Endothelial cell of umbilical vein (primary cell): Measurements from ENCODE around the gene SIRT2. TPM values are rescaled to one million over a fixed set of nuclear protein-coding genes. Genes with fewer than 3 reads are reported as not detected.

ENCODE experiments used
- BruUV-seq: library from RNA; stranded (reverse); fragments of 400-500 nt; replicated peaks from 2 replicates; lab custom pipeline; 2021; lab: Mats Ljungman, UMichigan
- CTCF ChIA-PET: fragments of 300-600, 350-600 bp; sonication (Branson Sonifier 250); formaldehyde crosslinking; loops from one replicate; lab custom pipeline; 2021; ENCODE audit warnings: antibody characterized with exemption, inconsistent platforms; lab: Charles Lee
- POLR2A ChIA-PET: fragments of 300-600, 350-600 bp; sonication (Branson Sonifier 250); formaldehyde crosslinking; loops from one replicate; lab custom pipeline; 2021; ENCODE audit warnings: antibody characterized with exemption, inconsistent platforms; lab: Charles Lee
- DNase-seq: peaks from one replicate; pipeline ENCODE4 v3.0.0-alpha.2; 2011; ENCODE audit warnings: low read depth, low spot score
- FAIRE-seq: peaks from 2 replicates; lab custom pipeline; 2011; peaks lifted over from hg19 to GRCh38; lab: Jason Lieb, UNC
- H2AFZ ChIP-seq: 2 replicates; pipeline ENCODE4 v1.6.0; 2012; ENCODE audit warnings: low read depth, low read length, control low read depth, inconsistent platforms
- H3K27ac ChIP-seq: 2 replicates; pipeline ENCODE4 v1.5.1; 2011; ENCODE audit warnings: low read depth, mild to moderate bottlenecking, control low read depth, low read length, moderate library complexity; ENCODE audit not compliant: insufficient read depth
- H3K27me3 ChIP-seq, 2 experiments: 2 replicates each; pipeline versions ENCODE4 v1.6.0 to v1.6.1; 2011; ENCODE audit warnings: low read length in 2 of 2, mixed read lengths in 1 of 2; ENCODE audit not compliant: control insufficient read depth in 2 of 2, insufficient read depth in 2 of 2
- H3K36me3 ChIP-seq, 2 experiments: 2 replicates in 1 of 2; 3 replicates in 1 of 2; pipeline ENCODE4 v1.5.1; 2011; ENCODE audit warnings: low read length in 2 of 2, mild to moderate bottlenecking in 1 of 2, moderate library complexity in 1 of 2; ENCODE audit not compliant: control insufficient read depth in 2 of 2, insufficient read depth in 2 of 2; ENCODE audit errors: extremely low read depth in 1 of 2
- H3K4me1 ChIP-seq: 3 replicates; pipeline ENCODE4 v1.5.1; 2011; ENCODE audit warnings: mild to moderate bottlenecking, low read length; ENCODE audit not compliant: control insufficient read depth, insufficient read depth; ENCODE audit errors: extremely low read depth
- H3K4me2 ChIP-seq: 2 replicates; pipeline ENCODE4 v1.6.1; 2011; ENCODE audit warnings: low read length, control low read depth, mixed read lengths; ENCODE audit not compliant: insufficient read depth
- H3K4me3 ChIP-seq, 3 experiments: fragments of 200-600 bp in 1 of 3; sonication (generic), shearing (Covaris generic) in 1 of 3; replicated peaks in 1 of 3; 2 replicates each; pipeline ENCODE4 v1.5.1; 2011 to 2016; ENCODE audit warnings: control low read depth in 3 of 3, low read length in 3 of 3, mild to moderate bottlenecking in 2 of 3, inconsistent platforms in 1 of 3, low read depth in 1 of 3, moderate library complexity in 1 of 3; ENCODE audit not compliant: insufficient read depth in 1 of 3
- H3K79me2 ChIP-seq: 2 replicates; pipeline ENCODE4 v1.6.0; 2012; ENCODE audit warnings: low read length, inconsistent platforms; ENCODE audit not compliant: control insufficient read depth, insufficient read depth
- H3K9ac ChIP-seq: replicated peaks from 2 replicates; pipeline ENCODE3; 2011; ENCODE audit warnings: low read length, control low read depth; ENCODE audit not compliant: insufficient read depth; ENCODE audit errors: extremely low read depth
- H3K9me1 ChIP-seq: replicated peaks from 3 replicates; pipeline ENCODE4 v1.6.0; 2011; ENCODE audit warnings: mild to moderate bottlenecking, low read length; ENCODE audit not compliant: control insufficient read depth, insufficient read depth; ENCODE audit errors: extremely low read depth
- H3K9me3 ChIP-seq: replicated peaks from 2 replicates; pipeline ENCODE4 v1.5.1; 2012; ENCODE audit warnings: low read length, inconsistent platforms; ENCODE audit not compliant: control insufficient read depth, insufficient read depth
- H4K20me1 ChIP-seq: replicated peaks from 2 replicates; pipeline ENCODE3; 2011; ENCODE audit warnings: mild to moderate bottlenecking, low read length; ENCODE audit not compliant: control insufficient read depth, insufficient read depth; ENCODE audit errors: extremely low read depth
- EZH2 ChIP-seq: IDR thresholded peaks from 2 replicates; pipeline ENCODE4 v1.6.1; 2012; ENCODE audit warnings: borderline replicate concordance, low read depth, mild to moderate bottlenecking, moderate library complexity, low read length, inconsistent platforms; ENCODE audit not compliant: severe bottlenecking
- FOS ChIP-seq: IDR thresholded peaks from 2 replicates; pipeline ENCODE4 v1.6.1; 2011; ENCODE audit warnings: mild to moderate bottlenecking, low read length, moderate library complexity, borderline replicate concordance; ENCODE audit not compliant: insufficient read depth
- GATA2 ChIP-seq: IDR thresholded peaks from 2 replicates; pipeline ENCODE4 v1.7.0; 2011; ENCODE audit warnings: low read depth, mild to moderate bottlenecking, moderate library complexity, mixed read lengths, low read length; ENCODE audit not compliant: insufficient read length, insufficient read depth
- JUN ChIP-seq: IDR thresholded peaks from 2 replicates; pipeline ENCODE4 v1.6.1; 2011; ENCODE audit warnings: borderline replicate concordance, low read depth; ENCODE audit not compliant: insufficient read length, insufficient read depth
- MAX ChIP-seq: IDR thresholded peaks from 2 replicates; pipeline ENCODE4 v1.6.1; 2011; ENCODE audit not compliant: insufficient read depth, insufficient read length
- MYC ChIP-seq: IDR thresholded peaks from one replicate; pipeline ENCODE4 v1.6.1; 2011; ENCODE audit warnings: mild to moderate bottlenecking, low read depth, low read length
- POLR2A ChIP-seq: IDR thresholded peaks from 2 replicates; pipeline ENCODE4 v1.6.1; 2012; ENCODE audit warnings: low read depth, mild to moderate bottlenecking, control low read depth, low read length
- POLR2AphosphoS5 ChIP-seq: IDR thresholded peaks from 2 replicates; pipeline ENCODE4 v1.6.1; 2012; ENCODE audit warnings: low read depth, mild to moderate bottlenecking, control low read depth, low read length, moderate library complexity; ENCODE audit not compliant: insufficient read depth
- dilution Hi-C: fragments of 300-500 bp; cut with MboI; formaldehyde crosslinking; loops from one replicate; pipeline ENCODE4 v1.15.0; 2019; ENCODE audit warnings: low sequenced_read_pairs; ENCODE audit not compliant: extremely low pct_ligation_motif_present
- intact Hi-C: fragments of 100-400 bp; cut with micrococcal nuclease; formaldehyde crosslinking; loops from one replicate; pipeline ENCODE4 v1.10.0; 2022
- polyA plus RNA-seq, 4 experiments: library from polyadenylated mRNA; depleted of rRNA in 3 of 4; stranded (reverse) in 3 of 4; unstranded in 1 of 4; fragments of >200 nt; gene quantifications; 2 replicates each; pipeline versions ENCODE4 v1.2.1 to v1.2.3, GENCODE V29; 2011 to 2012; ENCODE audit warnings: missing spikeins in 1 of 4
- total RNA-seq: library from RNA; stranded (reverse); gene quantifications from 2 replicates; pipeline ENCODE4 v1.2.3, GENCODE V29; 2021
- TF ChIP-seq, protein P1 (sequence below), 2 donors: IDR thresholded peaks; 1 replicate in 1 of 2; 2 replicates in 1 of 2; pipeline ENCODE4 v1.5.1; 2011; ENCODE audit warnings: low read length in 2 of 2, mild to moderate bottlenecking in 2 of 2, moderate library complexity in 2 of 2, control low read depth in 1 of 2, inconsistent platforms in 1 of 2, low read depth in 1 of 2; ENCODE audit not compliant: insufficient read depth in 1 of 2; ENCODE audit errors: extremely low read depth in 1 of 2

Gene SIRT2
- total and polyA plus RNA-seq, 2 donors (not counting 3 experiments of a cell fraction or from before 2014, with no cell fraction given), result 47.6 to 72.5 TPM

DNA sequence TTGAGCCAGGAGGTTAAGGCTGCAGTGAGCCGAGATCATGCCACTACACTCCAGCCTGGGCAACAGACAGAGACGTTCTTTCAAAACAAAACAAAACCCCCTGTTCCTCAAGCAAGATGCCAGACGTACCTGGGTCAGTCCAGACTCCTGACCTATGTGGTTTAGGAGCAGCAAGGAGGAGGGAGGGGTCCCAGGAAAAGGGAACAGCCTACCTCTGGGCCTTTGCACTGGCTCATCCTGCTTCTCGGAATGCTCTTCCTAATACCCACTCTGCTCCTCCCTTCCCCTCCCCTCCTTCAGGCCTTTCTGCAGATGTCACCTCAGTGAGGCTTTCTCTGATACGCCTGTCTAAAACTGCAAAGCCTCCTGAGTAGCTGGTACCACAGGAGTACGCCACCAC lies 30.9 kb downstream of the SIRT2 start:
- no peak for DNase-seq
- POLR2A ChIA-PET, result no interaction called here
- CTCF ChIA-PET, result interaction anchor here (0.6 to 3.8 kb wide), 9 partner anchors 11 to 99 kb away, joined by 3 to 14 read pairs (median 3); partner anchors contain the start of genes MRPS12 and SARS2
- no TSS peak for BruUV-seq
- Histone ChIP-seq H3K9me3 (no peaks in the 10 kb centered on the region), H3K9me1 (no peaks in the 10 kb centered on the region), H3K4me3 (no peak overlapping the region), H3K36me3 (no peaks in the 10 kb centered on the region), H3K9ac (no peak overlapping the region), H2AFZ (no peak overlapping the region), H3K27me3 (no peaks in the 10 kb centered on the region), H4K20me1 (no peaks in the 10 kb centered on the region), H3K27ac (no peak overlapping the region), H3K4me1 (peaks cover 18% of the 10 kb centered on the region), H3K79me2 (no peaks in the 10 kb centered on the region), H3K4me2 (no peak overlapping the region)
- dilution Hi-C loops (no loop called here), intact Hi-C loops (no loop called here)
- no peak for TF ChIP-seq FOS
- no peak for TF ChIP-seq POLR2AphosphoS5
- no peak for TF ChIP-seq GATA2
- TF ChIP-seq EZH2, result no peak
- TF ChIP-seq, protein P1, sequence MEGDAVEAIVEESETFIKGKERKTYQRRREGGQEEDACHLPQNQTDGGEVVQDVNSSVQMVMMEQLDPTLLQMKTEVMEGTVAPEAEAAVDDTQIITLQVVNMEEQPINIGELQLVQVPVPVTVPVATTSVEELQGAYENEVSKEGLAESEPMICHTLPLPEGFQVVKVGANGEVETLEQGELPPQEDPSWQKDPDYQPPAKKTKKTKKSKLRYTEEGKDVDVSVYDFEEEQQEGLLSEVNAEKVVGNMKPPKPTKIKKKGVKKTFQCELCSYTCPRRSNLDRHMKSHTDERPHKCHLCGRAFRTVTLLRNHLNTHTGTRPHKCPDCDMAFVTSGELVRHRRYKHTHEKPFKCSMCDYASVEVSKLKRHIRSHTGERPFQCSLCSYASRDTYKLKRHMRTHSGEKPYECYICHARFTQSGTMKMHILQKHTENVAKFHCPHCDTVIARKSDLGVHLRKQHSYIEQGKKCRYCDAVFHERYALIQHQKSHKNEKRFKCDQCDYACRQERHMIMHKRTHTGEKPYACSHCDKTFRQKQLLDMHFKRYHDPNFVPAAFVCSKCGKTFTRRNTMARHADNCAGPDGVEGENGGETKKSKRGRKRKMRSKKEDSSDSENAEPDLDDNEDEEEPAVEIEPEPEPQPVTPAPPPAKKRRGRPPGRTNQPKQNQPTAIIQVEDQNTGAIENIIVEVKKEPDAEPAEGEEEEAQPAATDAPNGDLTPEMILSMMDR (IDR thresholded peaks at IDR 0.05; ENCODE audit: extremely low read depth in 1 of 2, insufficient read depth in 1 of 2, low read depth in 1 of 2, low read length in 2 of 2), result no peak
- no peak for TF ChIP-seq MAX
- TF ChIP-seq JUN, result no peak
- TF ChIP-seq MYC, result no peak
- no peak for TF ChIP-seq POLR2A
- no peak for FAIRE-seq
